ENCODE results near the gene VPREB3.
A peak's percentile ranks its signal among the peaks of the same experiment; 100 is the strongest.

VPREB3 gene

GRCh38 chr22:23782252-23782651 lies 28.0 kb upstream of the VPREB3 start:
- no peak for DNase-seq

GRCh38 chr22:23781511-23782183 lies 27.4 kb upstream of the VPREB3 start:
- DNase-seq, result no peak

- no peak for DNase-seq
These were observed 26.8 kb upstream of the VPREB3 start for GRCh38 chr22:23781065-23781464.

GRCh38 chr22:23780146-23780748 lies 26.0 kb upstream of the VPREB3 start:
- no peak for DNase-seq

- DNase-seq, result no peak
These were observed 25.5 kb upstream of the VPREB3 start for GRCh38 chr22:23779731-23780130.

GRCh38 chr22:23779083-23779482 lies 24.9 kb upstream of the VPREB3 start:
- no peak for DNase-seq

GRCh38 chr22:23778577-23778900 lies 24.3 kb upstream of the VPREB3 start:
- DNase-seq, result no peak

- no peak for DNase-seq
These were observed 23.8 kb upstream of the VPREB3 start for GRCh38 chr22:23777776-23778576.

- no peak for DNase-seq
These were observed 21.7 kb upstream of the VPREB3 start for GRCh38 chr22:23775779-23776375.

- no peak for DNase-seq
These were observed 20.8 kb upstream of the VPREB3 start for GRCh38 chr22:23774922-23775436.

GRCh38 chr22:23774114-23774921 lies 20.1 kb upstream of the VPREB3 start:
- DNase-seq, result no peak

GRCh38 chr22:23773483-23774113 lies 19.4 kb upstream of the VPREB3 start:
- no peak for DNase-seq

GRCh38 chr22:23772649-23773473 lies 18.6 kb upstream of the VPREB3 start, which contains the start of gene MMP11:
Gene MMP11 (plus strand): TSS chr22:23772849. CDS start chr22:23772871, 22 bp downstream.
- peak; percentile 40 to 66 for DNase-seq

- DNase-seq, result no peak
These were observed 18.1 kb upstream of the VPREB3 start for GRCh38 chr22:23772315-23772648.

GRCh38 chr22:23769321-23769965 lies 15.2 kb upstream of the VPREB3 start:
- no peak for DNase-seq

GRCh38 chr22:23767673-23768548 lies 13.7 kb upstream of the VPREB3 start, which contains the start of gene CHCHD10:
Gene CHCHD10 (minus strand): TSS chr22:23767972. CDS start chr22:23767874, 98 bp downstream.
- peak; percentile 67 to 76 for DNase-seq

GRCh38 chr22:23767303-23767672 lies 13.1 kb upstream of the VPREB3 start:
- DNase-seq, result no peak

- DNase-seq, result no peak
These were observed 11.0 kb upstream of the VPREB3 start for GRCh38 chr22:23764899-23765881.
